HCT116 (cell line): ENCODE results near the gene PXN. TPM values are rescaled to one million over a fixed set of nuclear protein-coding genes. Genes with fewer than 3 reads are reported as not detected.

Source experiments
- ATAC-seq: fragments of 200-7000 bp; cut with Tn5 transposase; 2 replicates; pipeline ENCODE4 v1.9.1; 2020; ENCODE audit warnings: mild to moderate bottlenecking, moderate library complexity
- BruUV-seq: library from RNA; stranded (reverse); fragments of 400-500 nt; replicated peaks from 2 replicates; lab custom pipeline; 2021; lab: Mats Ljungman, UMichigan
- CTCF ChIA-PET: fragments of 300-600 bp; sonication (Branson Sonifier 250); formaldehyde crosslinking; loops from one replicate; lab custom pipeline; 2021; ENCODE audit warnings: antibody characterized with exemption; lab: Charles Lee
- POLR2A ChIA-PET: fragments of 300-600, 350-600 bp; sonication (Branson Sonifier 250); formaldehyde crosslinking; loops from one replicate; lab custom pipeline; 2021; ENCODE audit warnings: antibody characterized with exemption; lab: Charles Lee
- RAD21 ChIA-PET, 2 experiments: fragments of 300-600 bp; sonication (Branson Sonifier 250); formaldehyde crosslinking; loops; one replicate each; lab custom pipeline; 2023; ENCODE audit warnings: low total read pairs in 2 of 2; ENCODE audit not compliant: uncharacterized antibody in 2 of 2, unreplicated experiment in 2 of 2, low non-redundant PET in 1 of 2; lab: Charles Lee
- DNase-seq: peaks from one replicate; pipeline ENCODE4 v3.0.0-alpha.2; 2010; ENCODE audit warnings: low read depth, low spot score
- H2AFZ ChIP-seq: fragments of 200-600 bp; shearing (Covaris generic), sonication (generic); 2 replicates; pipeline ENCODE4 v1.6.1; 2017; ENCODE audit warnings: low read depth, mixed run types, mixed read lengths, antibody characterized with exemption, low read length; ENCODE audit not compliant: poor library complexity, severe bottlenecking
- H3K27ac ChIP-seq: 2 replicates; pipeline ENCODE4 v1.5.1; 2012; ENCODE audit warnings: low read depth, low read length
- H3K27me3 ChIP-seq: fragments of 200-600 bp; sonication (generic); 2 replicates; pipeline ENCODE4 v1.6.1; 2016; ENCODE audit warnings: mixed run types, low read length, mixed read lengths; ENCODE audit not compliant: insufficient read depth
- H3K36me3 ChIP-seq, 2 experiments: fragments of 200-500 bp in 1 of 2; fragments of 200-600 bp in 1 of 2; sonication (Bioruptor generic) in 1 of 2; sonication (generic) in 1 of 2; 2 replicates each; pipeline versions ENCODE4 v1.5.1 to v1.6.1; 2014 to 2016; ENCODE audit warnings: low read length in 2 of 2, inconsistent platforms in 1 of 2, mixed read lengths in 1 of 2, mixed run types in 1 of 2; ENCODE audit not compliant: insufficient read depth in 2 of 2, control insufficient read depth in 1 of 2
- H3K4me1 ChIP-seq, 2 experiments: fragments of 200-600 bp in 1 of 2; sonication (generic) in 1 of 2; 2 replicates each; pipeline versions ENCODE4 v1.5.1 to v1.6.1; 2012 to 2017; ENCODE audit warnings: low read length in 2 of 2, inconsistent platforms in 1 of 2, mild to moderate bottlenecking in 1 of 2, mixed read lengths in 1 of 2, mixed run types in 1 of 2, moderate library complexity in 1 of 2; ENCODE audit not compliant: insufficient read depth in 2 of 2, control insufficient read depth in 1 of 2
- H3K4me2 ChIP-seq: fragments of 200-600 bp; sonication (generic); 2 replicates; pipeline ENCODE4 v1.6.1; 2017; ENCODE audit warnings: mixed run types, low read length, mixed read lengths
- H3K4me3 ChIP-seq, 2 experiments: fragments of 200-600 bp in 1 of 2; sonication (generic) in 1 of 2; replicated peaks in 1 of 2; 2 replicates each; pipeline ENCODE4 v1.5.1; 2011 to 2016; ENCODE audit warnings: low read length in 2 of 2, control low read depth in 1 of 2, low read depth in 1 of 2, mild to moderate bottlenecking in 1 of 2, mixed read lengths in 1 of 2, mixed run types in 1 of 2
- H3K79me2 ChIP-seq: fragments of 200-600 bp; sonication (generic); 2 replicates; pipeline ENCODE4 v1.6.1; 2017; ENCODE audit warnings: mild to moderate bottlenecking, mixed run types, low read length, moderate library complexity, mixed read lengths; ENCODE audit not compliant: insufficient read depth
- H3K9ac ChIP-seq: fragments of 200-600 bp; sonication (generic); 2 replicates; pipeline ENCODE4 v1.6.1; 2016; ENCODE audit warnings: low read length, mixed read lengths
- H3K9me2 ChIP-seq: fragments of 200-600 bp; sonication (generic), shearing (Covaris generic); 2 replicates; pipeline ENCODE4 v1.6.1; 2017; ENCODE audit warnings: mixed run types, mild to moderate bottlenecking, moderate library complexity; ENCODE audit not compliant: insufficient read depth
- H3K9me3 ChIP-seq, 2 experiments: fragments of 200-500 bp in 1 of 2; fragments of 200-600 bp in 1 of 2; sonication (Bioruptor generic) in 1 of 2; sonication (generic) in 1 of 2; 2 replicates each; pipeline ENCODE4 v1.6.1; 2014 to 2017; ENCODE audit warnings: low read length in 2 of 2, mixed read lengths in 2 of 2, inconsistent platforms in 1 of 2, low read depth in 1 of 2, mild to moderate bottlenecking in 1 of 2, mixed run types in 1 of 2, moderate library complexity in 1 of 2; ENCODE audit not compliant: control insufficient read depth in 1 of 2, insufficient read depth in 1 of 2
- H4K20me1 ChIP-seq: fragments of 200-600 bp; sonication (generic), shearing (Covaris generic); 2 replicates; pipeline ENCODE4 v1.6.1; 2017; ENCODE audit warnings: mixed run types, mild to moderate bottlenecking, moderate library complexity; ENCODE audit not compliant: insufficient read depth
- EGR1 ChIP-seq: IDR thresholded peaks from 2 replicates; pipeline ENCODE4 v1.6.1; 2012; ENCODE audit warnings: low read depth
- ELF1 ChIP-seq: IDR thresholded peaks from 2 replicates; pipeline ENCODE4 v1.6.1; 2012; ENCODE audit warnings: low read depth, borderline replicate concordance
- EZH2 ChIP-seq: fragments of 200-600 bp; sonication (generic); IDR thresholded peaks from 2 replicates; pipeline ENCODE4 v1.6.1; 2017; ENCODE audit warnings: antibody characterized with exemption, mixed run types
- FOSL1 ChIP-seq: IDR thresholded peaks from 2 replicates; pipeline ENCODE4 v1.6.1; 2012; ENCODE audit warnings: low read depth
- JUND ChIP-seq: IDR thresholded peaks from 2 replicates; pipeline ENCODE4 v1.6.1; 2012
- POLR2A ChIP-seq: IDR thresholded peaks from 2 replicates; pipeline ENCODE4 v1.7.0; 2011; ENCODE audit warnings: borderline replicate concordance; ENCODE audit not compliant: insufficient read depth, insufficient read length; ENCODE audit errors: extremely low read depth
- RAD21 ChIP-seq: IDR thresholded peaks from 2 replicates; pipeline ENCODE4 v1.6.1; 2012; ENCODE audit warnings: low read depth, mild to moderate bottlenecking
- SRF ChIP-seq: IDR thresholded peaks from 2 replicates; pipeline ENCODE4 v1.6.1; 2012; ENCODE audit warnings: low read depth
- ZBTB33 ChIP-seq: IDR thresholded peaks from 2 replicates; pipeline ENCODE4 v1.6.1; 2011; ENCODE audit warnings: mild to moderate bottlenecking, low read length, moderate library complexity; ENCODE audit not compliant: insufficient replicate concordance; ENCODE audit errors: extremely low read depth
- ZNF274 ChIP-seq: fragments of 200-500 bp; sonication (Bioruptor generic); IDR thresholded peaks from 2 replicates; pipeline ENCODE4 v1.6.1; 2014; ENCODE audit warnings: mild to moderate bottlenecking, low read depth, low read length, inconsistent platforms
- intact Hi-C: fragments of 100-400 bp; cut with micrococcal nuclease; formaldehyde crosslinking; loops from 2 replicates; pipeline ENCODE4 v1.10.0; 2022
- total RNA-seq: library from RNA; stranded (reverse); gene quantifications from one replicate; pipeline ENCODE4 v1.2.1, GENCODE V29; 2021; ENCODE audit not compliant: unreplicated experiment
- TF ChIP-seq, protein P1 (sequence below): IDR thresholded peaks from 2 replicates; pipeline ENCODE4 v1.6.1; 2012
- TF ChIP-seq, protein P2 (sequence below): IDR thresholded peaks from 2 replicates; pipeline ENCODE4 v1.6.1; 2012; ENCODE audit warnings: low read depth

Gene PXN
- total RNA-seq, 1 experiment from 2014 or later: 211 TPM

GRCh38 chr12:120224304-120225199 lies 41.0 kb downstream of the PXN start:
- intact Hi-C loops: no loop called here
- TF ChIP-seq JUND: no peak
- TF ChIP-seq POLR2A: no peak
- TF ChIP-seq EGR1: no peak
- TF ChIP-seq RAD21: no peak
- no peak for TF ChIP-seq ZBTB33
- TF ChIP-seq EZH2: no peak
- TF ChIP-seq FOSL1: no peak
- TF ChIP-seq, protein P1, sequence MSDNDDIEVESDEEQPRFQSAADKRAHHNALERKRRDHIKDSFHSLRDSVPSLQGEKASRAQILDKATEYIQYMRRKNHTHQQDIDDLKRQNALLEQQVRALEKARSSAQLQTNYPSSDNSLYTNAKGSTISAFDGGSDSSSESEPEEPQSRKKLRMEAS: no peak
- TF ChIP-seq SRF: no peak
- TF ChIP-seq ZNF274: no peak
- TF ChIP-seq, protein P2, sequence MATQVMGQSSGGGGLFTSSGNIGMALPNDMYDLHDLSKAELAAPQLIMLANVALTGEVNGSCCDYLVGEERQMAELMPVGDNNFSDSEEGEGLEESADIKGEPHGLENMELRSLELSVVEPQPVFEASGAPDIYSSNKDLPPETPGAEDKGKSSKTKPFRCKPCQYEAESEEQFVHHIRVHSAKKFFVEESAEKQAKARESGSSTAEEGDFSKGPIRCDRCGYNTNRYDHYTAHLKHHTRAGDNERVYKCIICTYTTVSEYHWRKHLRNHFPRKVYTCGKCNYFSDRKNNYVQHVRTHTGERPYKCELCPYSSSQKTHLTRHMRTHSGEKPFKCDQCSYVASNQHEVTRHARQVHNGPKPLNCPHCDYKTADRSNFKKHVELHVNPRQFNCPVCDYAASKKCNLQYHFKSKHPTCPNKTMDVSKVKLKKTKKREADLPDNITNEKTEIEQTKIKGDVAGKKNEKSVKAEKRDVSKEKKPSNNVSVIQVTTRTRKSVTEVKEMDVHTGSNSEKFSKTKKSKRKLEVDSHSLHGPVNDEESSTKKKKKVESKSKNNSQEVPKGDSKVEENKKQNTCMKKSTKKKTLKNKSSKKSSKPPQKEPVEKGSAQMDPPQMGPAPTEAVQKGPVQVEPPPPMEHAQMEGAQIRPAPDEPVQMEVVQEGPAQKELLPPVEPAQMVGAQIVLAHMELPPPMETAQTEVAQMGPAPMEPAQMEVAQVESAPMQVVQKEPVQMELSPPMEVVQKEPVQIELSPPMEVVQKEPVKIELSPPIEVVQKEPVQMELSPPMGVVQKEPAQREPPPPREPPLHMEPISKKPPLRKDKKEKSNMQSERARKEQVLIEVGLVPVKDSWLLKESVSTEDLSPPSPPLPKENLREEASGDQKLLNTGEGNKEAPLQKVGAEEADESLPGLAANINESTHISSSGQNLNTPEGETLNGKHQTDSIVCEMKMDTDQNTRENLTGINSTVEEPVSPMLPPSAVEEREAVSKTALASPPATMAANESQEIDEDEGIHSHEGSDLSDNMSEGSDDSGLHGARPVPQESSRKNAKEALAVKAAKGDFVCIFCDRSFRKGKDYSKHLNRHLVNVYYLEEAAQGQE: no peak
- TF ChIP-seq ELF1: no peak
- no peak overlapping the region for H3K9ac ChIP-seq
- H3K4me1 ChIP-seq: peaks cover 22 to 46% of the 10 kb centered on the region in 2 experiments
- POLR2A ChIA-PET: interaction anchor here (6.2 to 8.9 kb wide), 3 partner anchors 23 to 67 kb away, joined by 52 to 394 read pairs (median 123); partner anchors contain the start of genes PXN, RNU4-1, RNU4-2 and RPLP0
- peaks cover 34 to 59% of the 10 kb centered on the region in 2 experiments; a peak in 3 of 4 replicates for H3K36me3 ChIP-seq
- H2AFZ ChIP-seq: no peak overlapping the region
- RAD21 ChIA-PET: no interaction called here
- no TSS peak for BruUV-seq
- CTCF ChIA-PET: no interaction called here
- no peaks in the 10 kb centered on the region for H3K9me3 ChIP-seq
- DNase-seq (no peak), ATAC-seq (no peak)
- peak overlapping the region; percentile 34; the same call in 1 of the 2 replicates for H3K27ac ChIP-seq
- H4K20me1 ChIP-seq: peaks cover 8% of the 10 kb centered on the region; the same call in 1 of the 2 replicates
- H3K9me2 ChIP-seq: no peaks in the 10 kb centered on the region
- no peak overlapping the region for H3K4me2 ChIP-seq
- H3K4me3 ChIP-seq: no peak overlapping the region
- peaks cover 63% of the 10 kb centered on the region for H3K79me2 ChIP-seq
- no peaks in the 10 kb centered on the region for H3K27me3 ChIP-seq
